MM.1S (cell line): ENCODE data around the gene PRG3.

Experiments used
- EZH2 ChIP-seq: fragments of 300-600 bp; sonication (generic); optimal IDR thresholded peaks from 2 replicates; pipeline ENCODE3; 2017; ENCODE audit warnings: low read depth, mild to moderate bottlenecking, antibody characterized with exemption, low read length, mixed read lengths
- TF ChIP-seq, protein P1 (sequence below): fragments of 300-600 bp; sonication (generic); IDR thresholded peaks from 2 replicates; pipeline ENCODE4 v1.5.1; 2016; ENCODE audit warnings: antibody characterized with exemption, low read length, mixed read lengths

DNA sequence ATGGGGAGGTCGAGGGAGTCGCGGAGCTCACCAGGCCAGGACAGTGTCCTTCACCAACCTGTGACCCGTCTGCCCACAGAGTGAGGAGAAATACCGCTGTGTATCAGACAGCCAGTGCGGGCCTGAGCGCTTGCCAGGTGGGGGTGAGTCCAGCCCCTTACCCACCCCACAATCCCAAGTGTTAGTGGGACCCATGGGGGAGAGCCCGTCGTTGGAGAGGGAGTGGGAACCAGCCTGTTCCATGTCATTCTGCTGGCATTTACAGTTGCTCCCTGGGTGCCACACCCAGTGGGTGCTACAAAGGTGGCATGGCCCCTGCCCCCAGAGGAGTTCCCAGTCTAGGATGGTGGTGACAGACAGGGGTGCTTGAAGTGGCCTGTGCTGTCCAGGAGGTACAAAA is 33.6 kb downstream of the PRG3 start:
- TF ChIP-seq, protein P1, sequence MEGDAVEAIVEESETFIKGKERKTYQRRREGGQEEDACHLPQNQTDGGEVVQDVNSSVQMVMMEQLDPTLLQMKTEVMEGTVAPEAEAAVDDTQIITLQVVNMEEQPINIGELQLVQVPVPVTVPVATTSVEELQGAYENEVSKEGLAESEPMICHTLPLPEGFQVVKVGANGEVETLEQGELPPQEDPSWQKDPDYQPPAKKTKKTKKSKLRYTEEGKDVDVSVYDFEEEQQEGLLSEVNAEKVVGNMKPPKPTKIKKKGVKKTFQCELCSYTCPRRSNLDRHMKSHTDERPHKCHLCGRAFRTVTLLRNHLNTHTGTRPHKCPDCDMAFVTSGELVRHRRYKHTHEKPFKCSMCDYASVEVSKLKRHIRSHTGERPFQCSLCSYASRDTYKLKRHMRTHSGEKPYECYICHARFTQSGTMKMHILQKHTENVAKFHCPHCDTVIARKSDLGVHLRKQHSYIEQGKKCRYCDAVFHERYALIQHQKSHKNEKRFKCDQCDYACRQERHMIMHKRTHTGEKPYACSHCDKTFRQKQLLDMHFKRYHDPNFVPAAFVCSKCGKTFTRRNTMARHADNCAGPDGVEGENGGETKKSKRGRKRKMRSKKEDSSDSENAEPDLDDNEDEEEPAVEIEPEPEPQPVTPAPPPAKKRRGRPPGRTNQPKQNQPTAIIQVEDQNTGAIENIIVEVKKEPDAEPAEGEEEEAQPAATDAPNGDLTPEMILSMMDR = no peak
- TF ChIP-seq EZH2 = no peak
